ENCODE measurements around the gene ZFAND3. TPM values are rescaled to one million over a fixed set of nuclear protein-coding genes. Genes with fewer than 3 reads are reported as not detected.

ZFAND3 gene
- total RNA-seq, 1 experiment from 2014 or later = 47.2 TPM

GRCh38 chr6:38091613-38092012 lies 272.1 kb downstream of the ZFAND3 start:
- no peak for ATAC-seq
- no peaks in the 10 kb centered on the region for H3K9me3 ChIP-seq (ENCODE audit: control insufficient read depth in 1 of 2, insufficient read depth in 1 of 2, low read depth in 1 of 2, low read length in 2 of 2)
- no peak for DNase-seq (ENCODE audit: low read depth, low spot score)
- H3K9ac ChIP-seq (ENCODE audit: low read length) = no peak overlapping the region
- no peaks in the 10 kb centered on the region for H3K27me3 ChIP-seq (ENCODE audit: insufficient read depth, low read length)
- H3K79me2 ChIP-seq (ENCODE audit: insufficient read depth, low read length) = no peaks in the 10 kb centered on the region
- H3K36me3 ChIP-seq (ENCODE audit: control insufficient read depth in 1 of 2, insufficient read depth in 2 of 2, low read length in 2 of 2) = no peaks in the 10 kb centered on the region
- CTCF ChIA-PET = no interaction called here
- H3K9me2 ChIP-seq (ENCODE audit: insufficient read depth) = no peaks in the 10 kb centered on the region
- no peak overlapping the region for H3K4me3 ChIP-seq (replicated peaks in 1 of 2; ENCODE audit: low read depth in 1 of 2, low read length in 2 of 2)
- H4K20me1 ChIP-seq (ENCODE audit: insufficient read depth) = no peaks in the 10 kb centered on the region
- no peak for TF ChIP-seq JUND (IDR thresholded peaks at IDR 0.05)
- TF ChIP-seq, protein P1, sequence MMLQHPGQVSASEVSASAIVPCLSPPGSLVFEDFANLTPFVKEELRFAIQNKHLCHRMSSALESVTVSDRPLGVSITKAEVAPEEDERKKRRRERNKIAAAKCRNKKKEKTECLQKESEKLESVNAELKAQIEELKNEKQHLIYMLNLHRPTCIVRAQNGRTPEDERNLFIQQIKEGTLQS (IDR thresholded peaks at IDR 0.05) = no peak
- TF ChIP-seq EZH2phosphoT487 (IDR thresholded peaks at IDR 0.05; ENCODE audit: borderline replicate concordance) = no peak
- no peak for TF ChIP-seq RAD21 (IDR thresholded peaks at IDR 0.05; ENCODE audit: low read depth)
- TF ChIP-seq SP1 (IDR thresholded peaks at IDR 0.05; ENCODE audit: low read depth) = no peak
- no peak for TF ChIP-seq ZFX (IDR thresholded peaks at IDR 0.05)
- no peak for TF ChIP-seq FOSL1 (IDR thresholded peaks at IDR 0.05; ENCODE audit: low read depth)
- no peak for TF ChIP-seq ELF1 (IDR thresholded peaks at IDR 0.05; ENCODE audit: borderline replicate concordance, low read depth)
- TF ChIP-seq ZNF274 (IDR thresholded peaks at IDR 0.05; ENCODE audit: low read depth, low read length) = no peak
- no peak for TF ChIP-seq SRF (IDR thresholded peaks at IDR 0.05; ENCODE audit: low read depth)
- TF ChIP-seq CBX3 (IDR thresholded peaks at IDR 0.05; ENCODE audit: low read depth) = no peak
- no peak for TF ChIP-seq TCF7L2 (IDR thresholded peaks at IDR 0.05; ENCODE audit: borderline replicate concordance, extremely low read depth, insufficient read depth, insufficient read length)
- TF ChIP-seq CEBPB (IDR thresholded peaks at IDR 0.05; ENCODE audit: low read depth) = no peak
- no peak overlapping the region for H2AFZ ChIP-seq (ENCODE audit: low read depth, low read length, poor library complexity, severe bottlenecking)
- RAD21 ChIA-PET (ENCODE audit: low non-redundant PET in 1 of 2, low total read pairs in 2 of 2, uncharacterized antibody in 2 of 2, unreplicated experiment in 2 of 2) = no interaction called here
- H3K4me2 ChIP-seq (ENCODE audit: low read length) = no peak overlapping the region
- peaks cover 0 to 10% of the 10 kb centered on the region in 2 experiments; a peak in 1 of 4 replicates for H3K4me1 ChIP-seq (ENCODE audit: control insufficient read depth in 1 of 2, insufficient read depth in 2 of 2, low read length in 2 of 2)
- no peak overlapping the region for H3K27ac ChIP-seq (ENCODE audit: low read depth, low read length)
- intact Hi-C loops (cut with micrococcal nuclease) = no loop called here
- POLR2A ChIA-PET = no interaction called here
- BruUV-seq (replicated peaks) = no TSS peak

DNA sequence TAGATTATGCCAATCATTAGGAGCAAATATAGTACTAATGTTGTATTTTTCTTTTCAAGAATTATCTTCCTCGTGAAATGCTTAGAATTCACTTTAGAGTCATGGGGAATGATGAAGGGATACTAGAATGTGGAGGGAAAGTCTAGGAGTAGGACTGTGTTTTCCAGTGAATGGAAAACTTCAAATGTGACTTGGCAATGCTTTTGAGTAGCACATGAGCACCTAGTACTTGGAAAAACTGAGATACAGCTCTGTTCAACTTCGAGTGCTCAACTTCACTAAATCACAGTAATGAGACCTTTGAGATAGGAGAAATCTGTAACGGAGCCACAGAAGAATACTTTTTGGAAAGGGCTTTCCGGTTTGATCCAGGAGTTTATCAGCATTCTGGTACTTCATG lies 272.9 kb downstream of the ZFAND3 start:
- no peak for DNase-seq (ENCODE audit: low read depth, low spot score)
- H3K4me2 ChIP-seq (ENCODE audit: low read length) = no peak overlapping the region
- CTCF ChIA-PET = no interaction called here
- peaks cover 0 to 10% of the 10 kb centered on the region in 2 experiments; a peak in 1 of 4 replicates for H3K4me1 ChIP-seq (ENCODE audit: control insufficient read depth in 1 of 2, insufficient read depth in 2 of 2, low read length in 2 of 2)
- H3K27ac ChIP-seq (ENCODE audit: low read depth, low read length) = no peak overlapping the region
- H2AFZ ChIP-seq (ENCODE audit: low read depth, low read length, poor library complexity, severe bottlenecking) = no peak overlapping the region
- no peak for ATAC-seq
- H3K9ac ChIP-seq (ENCODE audit: low read length) = no peak overlapping the region
- no peaks in the 10 kb centered on the region for H3K9me2 ChIP-seq (ENCODE audit: insufficient read depth)
- intact Hi-C loops (cut with micrococcal nuclease) = no loop called here
- no peaks in the 10 kb centered on the region for H3K36me3 ChIP-seq (ENCODE audit: control insufficient read depth in 1 of 2, insufficient read depth in 2 of 2, low read length in 2 of 2)
- no peaks in the 10 kb centered on the region for H4K20me1 ChIP-seq (ENCODE audit: insufficient read depth)
- H3K79me2 ChIP-seq (ENCODE audit: insufficient read depth, low read length) = no peaks in the 10 kb centered on the region
- POLR2A ChIA-PET = no interaction called here
- no peak for TF ChIP-seq TCF7L2 (IDR thresholded peaks at IDR 0.05; ENCODE audit: borderline replicate concordance, extremely low read depth, insufficient read depth, insufficient read length)
- no peak for TF ChIP-seq EGR1 (IDR thresholded peaks at IDR 0.05; ENCODE audit: low read depth)
- RAD21 ChIA-PET (ENCODE audit: low non-redundant PET in 1 of 2, low total read pairs in 2 of 2, uncharacterized antibody in 2 of 2, unreplicated experiment in 2 of 2) = no interaction called here
- BruUV-seq (replicated peaks) = no TSS peak
- H3K27me3 ChIP-seq (ENCODE audit: insufficient read depth, low read length) = no peaks in the 10 kb centered on the region
- H3K4me3 ChIP-seq (replicated peaks in 1 of 2; ENCODE audit: low read depth in 1 of 2, low read length in 2 of 2) = no peak overlapping the region
- H3K9me3 ChIP-seq (ENCODE audit: control insufficient read depth in 1 of 2, insufficient read depth in 1 of 2, low read depth in 1 of 2, low read length in 2 of 2) = no peaks in the 10 kb centered on the region
